Activated CD4-positive, alpha-beta T cell treated with anti-CD3 and anti-CD28 coated beads, Interleukin-10, Interleukin-2, amounts not matched to agents 100 ng/mL and 50 ng/mL, durations not matched to agents 16 hours and 8 hours (primary cell): ENCODE results near the gene LPCAT2.
A peak's percentile ranks its signal among the peaks of the same experiment; 100 is the strongest.

Experiments used
- DNase-seq: peaks from one replicate; pipeline ENCODE4 v3.0.0-alpha.2; 2020

LPCAT2 gene

GRCh38 chr16:55503726-55504550 lies 4.9 kb upstream of the LPCAT2 start:
- no peak for DNase-seq

- DNase-seq, result no peak
These were observed 3.4 kb upstream of the LPCAT2 start for GRCh38 chr16:55505333-55506015.

DNA sequence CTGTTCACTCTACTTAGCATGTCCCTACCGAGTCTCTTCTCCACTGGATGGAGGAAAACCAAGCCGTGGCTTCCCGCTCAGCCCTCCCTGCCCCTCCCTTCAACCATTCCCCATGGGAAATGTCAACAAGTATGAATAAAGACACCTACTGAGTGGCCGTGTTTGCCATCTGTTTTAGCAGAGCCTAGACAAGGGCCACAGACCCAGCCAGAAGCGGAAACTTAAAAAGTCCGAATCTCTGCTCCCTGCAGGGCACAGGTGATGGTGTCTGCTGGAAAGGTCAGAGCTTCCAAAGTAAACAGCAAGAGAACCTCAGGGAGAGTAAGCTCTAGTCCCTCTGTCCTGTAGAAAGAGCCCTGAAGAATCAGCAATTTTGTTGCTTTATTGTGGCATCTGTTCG lies 2.8 kb upstream of the LPCAT2 start:
- no peak for DNase-seq

- DNase-seq, result no peak
These were observed 2.2 kb upstream of the LPCAT2 start for GRCh38 chr16:55506708-55507107.

GRCh38 chr16:55508271-55508921 lies 476 bp upstream of the LPCAT2 start:
- no peak for DNase-seq

DNA sequence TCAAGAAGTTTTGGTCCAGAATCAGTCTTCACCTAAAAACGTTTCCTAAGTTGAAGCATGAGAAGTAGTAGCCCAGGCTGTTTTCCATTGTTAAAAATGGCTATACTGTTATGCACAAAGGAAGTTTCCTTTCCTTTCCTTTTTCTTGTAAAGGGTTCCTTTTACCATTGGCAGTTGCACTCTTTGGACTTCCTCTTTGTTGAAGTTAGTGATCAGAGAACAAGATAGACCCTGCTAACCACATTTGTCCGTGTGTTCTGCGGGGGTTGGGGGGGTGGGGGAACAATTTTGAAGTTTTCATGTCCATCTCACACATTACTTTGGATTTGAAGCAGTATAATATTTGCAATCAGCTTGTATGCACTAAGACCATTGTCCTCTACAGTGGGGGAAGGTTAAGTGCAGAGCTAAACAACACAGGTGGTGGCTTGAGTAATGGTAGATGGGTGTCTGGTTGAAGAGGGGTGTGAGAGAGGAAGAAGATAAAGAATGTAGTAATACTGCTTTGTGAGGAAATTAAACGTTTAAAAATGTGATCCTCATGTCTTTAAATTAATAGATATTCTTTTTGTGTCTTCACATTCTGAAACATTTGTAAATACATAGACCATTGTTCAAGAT lies 1.4 kb downstream of the LPCAT2 start:
- DNase-seq, result no peak

- no peak for DNase-seq
These were observed 4.1 kb downstream of the LPCAT2 start for GRCh38 chr16:55512941-55513340.

DNA sequence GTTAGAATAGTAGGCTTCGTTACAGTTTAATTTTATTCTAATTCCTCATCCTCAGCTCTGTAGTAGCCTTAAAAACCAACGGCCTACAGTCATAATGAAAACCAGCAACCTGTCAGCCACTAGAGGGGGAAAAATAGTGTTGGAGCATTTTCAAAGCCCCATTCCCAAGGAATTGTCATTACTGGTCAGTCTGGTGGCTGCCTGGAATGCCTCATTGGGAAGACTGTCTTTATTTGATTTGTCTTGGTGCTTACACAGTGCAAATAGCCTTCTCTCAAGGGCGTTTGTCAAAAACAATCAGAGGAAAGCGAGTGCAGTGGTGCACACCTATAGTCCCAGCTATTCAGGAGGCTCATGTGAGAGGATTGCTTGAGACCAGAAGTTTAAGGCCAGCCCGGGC lies 4.7 kb downstream of the LPCAT2 start:
- DNase-seq, result no peak

DNA sequence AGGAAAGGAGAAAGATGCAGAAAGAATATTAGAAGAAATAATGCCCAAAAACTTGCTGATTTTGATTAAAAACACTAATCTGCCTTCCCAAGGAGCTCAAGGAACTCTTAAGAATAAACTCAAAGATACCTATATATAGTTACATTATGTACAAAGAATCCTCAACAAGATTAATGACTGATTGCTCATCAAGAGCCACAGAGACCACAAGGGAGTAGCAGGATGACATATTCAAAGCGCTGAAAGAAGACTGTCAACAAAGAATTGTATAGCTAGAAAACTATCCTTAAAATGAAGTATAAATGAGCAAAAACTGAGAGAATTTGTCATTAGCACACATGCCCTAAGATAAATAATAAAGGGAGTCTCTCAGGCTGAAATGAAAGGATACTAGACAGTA lies 6.2 kb downstream of the LPCAT2 start:
- DNase-seq, result peak; percentile 13

GRCh38 chr16:55521792-55522191 lies 12.9 kb downstream of the LPCAT2 start:
- DNase-seq, result no peak

DNA sequence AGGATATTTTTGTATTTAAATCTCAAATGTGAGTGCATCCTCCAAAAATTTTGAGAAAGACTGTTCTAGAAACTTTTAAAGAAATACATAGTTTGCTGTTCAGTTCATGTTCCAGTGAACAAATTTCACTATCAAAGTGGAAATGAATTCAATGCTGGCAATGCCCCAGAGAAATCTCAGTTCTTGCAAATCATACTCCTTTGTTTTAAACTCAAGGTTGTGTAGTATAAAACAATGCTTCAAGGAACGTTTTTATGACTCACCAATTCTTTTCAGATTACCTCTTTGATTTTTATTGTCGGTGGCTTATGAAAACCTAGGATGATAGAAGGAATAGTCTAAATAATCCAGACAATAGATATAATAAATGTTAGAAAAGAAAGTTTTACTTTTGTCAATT lies 17.6 kb downstream of the LPCAT2 start:
- no peak for DNase-seq

DNA sequence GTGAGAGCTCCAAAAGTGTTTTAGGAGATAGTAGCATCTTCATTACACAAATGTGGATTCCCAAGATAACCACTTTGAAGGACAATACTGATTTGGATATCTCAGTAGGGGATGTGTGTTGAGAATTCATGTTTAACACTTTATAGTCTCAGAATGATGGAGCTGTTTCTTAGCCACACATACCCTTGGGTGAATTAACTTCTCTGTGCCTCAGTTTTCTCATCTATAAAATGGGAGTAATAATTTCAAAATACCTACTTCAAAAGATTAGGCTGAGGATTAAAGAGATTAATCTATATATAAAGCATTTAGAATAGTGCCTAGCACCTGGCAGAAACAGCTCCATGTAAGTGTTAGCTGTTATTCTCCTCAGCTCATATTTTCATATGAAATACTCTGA lies 19.0 kb downstream of the LPCAT2 start:
- no peak for DNase-seq

DNA sequence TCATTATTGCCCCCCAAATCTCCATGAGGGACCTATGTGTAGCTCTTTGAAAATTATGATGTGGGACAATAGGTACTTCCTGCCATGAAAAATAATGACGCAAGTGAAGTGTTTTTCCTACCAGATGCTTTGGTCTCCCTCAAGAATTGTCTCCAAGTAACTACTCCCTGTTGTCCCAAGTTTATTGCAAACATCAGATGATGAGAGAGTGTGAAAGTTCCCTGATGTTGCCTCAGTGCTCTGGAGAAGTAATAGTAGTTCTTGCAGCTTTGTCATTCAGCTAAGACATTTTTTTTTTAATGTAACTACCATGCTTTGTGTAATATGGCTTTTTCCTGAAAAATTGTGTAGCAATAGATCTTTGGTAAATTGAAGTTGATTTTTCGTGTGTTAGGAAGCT lies 20.1 kb downstream of the LPCAT2 start:
- DNase-seq, result no peak

DNA sequence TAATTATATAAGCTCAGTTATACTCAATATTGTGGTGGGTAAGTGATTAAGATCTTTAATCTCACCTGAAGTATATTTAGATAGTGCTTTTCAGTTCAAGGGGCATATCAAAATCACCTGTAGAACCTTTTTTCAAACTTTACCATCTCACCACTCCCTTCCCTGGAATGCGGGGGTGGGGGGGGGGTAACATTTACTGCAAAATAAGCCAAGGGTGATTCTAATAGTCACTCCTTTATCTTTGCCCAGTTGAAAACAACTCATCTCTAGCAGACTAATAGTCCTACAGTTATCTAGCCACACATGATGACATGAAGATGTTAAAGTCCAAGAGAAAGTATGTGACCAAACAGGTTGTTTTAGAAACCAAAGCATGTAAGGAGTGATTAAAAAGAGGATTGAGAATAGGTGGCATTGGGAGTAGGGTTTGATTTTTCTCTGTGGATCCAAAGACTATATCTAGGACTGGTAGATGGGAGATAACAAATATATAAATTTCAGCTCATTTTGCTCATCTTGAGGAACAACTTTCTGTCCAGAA lies 21.5 kb downstream of the LPCAT2 start:
- no peak for DNase-seq

DNA sequence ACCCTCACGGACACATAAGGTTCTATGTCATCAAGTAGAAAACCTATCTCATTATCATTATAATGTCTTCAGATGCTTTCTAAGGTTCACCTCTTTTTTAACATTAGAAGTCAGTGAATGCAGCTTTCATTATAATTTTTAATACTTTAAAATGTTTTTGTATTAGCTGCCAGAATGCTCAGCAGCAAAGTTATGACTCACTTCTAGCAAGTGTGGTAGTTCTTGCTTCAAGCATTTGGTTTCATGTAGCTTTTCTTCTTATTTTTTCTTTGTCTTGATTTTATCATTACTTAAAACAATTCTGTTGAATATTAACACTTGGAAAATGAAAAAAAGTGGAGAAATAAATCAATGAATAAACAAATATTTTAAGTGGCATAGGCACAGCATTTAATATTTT lies 23.4 kb downstream of the LPCAT2 start:
- no peak for DNase-seq

GRCh38 chr16:55534756-55535155 lies 25.9 kb downstream of the LPCAT2 start:
- no peak for DNase-seq

- DNase-seq, result no peak
These were observed 30.2 kb downstream of the LPCAT2 start for GRCh38 chr16:55539049-55539448.

DNA sequence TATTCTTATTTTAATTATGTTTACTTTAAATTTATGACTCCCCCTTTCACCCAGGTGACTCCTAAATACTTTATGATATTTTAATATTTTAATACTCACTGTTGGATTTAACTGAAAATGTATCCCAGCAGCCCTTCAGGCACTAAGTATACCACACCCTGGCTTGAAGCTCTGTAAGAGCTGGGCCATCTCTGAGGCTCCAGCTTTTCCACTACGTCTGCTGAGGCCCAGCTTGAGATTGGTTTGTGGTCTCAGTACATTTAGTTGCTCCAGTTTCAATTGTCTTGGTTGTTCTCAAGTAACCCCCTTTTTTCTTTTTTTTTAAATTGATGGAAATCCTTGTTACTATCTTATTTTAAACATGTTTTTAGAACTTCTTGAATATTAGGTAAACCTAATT lies 30.6 kb downstream of the LPCAT2 start:
- no peak for DNase-seq

GRCh38 chr16:55540221-55540620 lies 31.3 kb downstream of the LPCAT2 start:
- no peak for DNase-seq

DNA sequence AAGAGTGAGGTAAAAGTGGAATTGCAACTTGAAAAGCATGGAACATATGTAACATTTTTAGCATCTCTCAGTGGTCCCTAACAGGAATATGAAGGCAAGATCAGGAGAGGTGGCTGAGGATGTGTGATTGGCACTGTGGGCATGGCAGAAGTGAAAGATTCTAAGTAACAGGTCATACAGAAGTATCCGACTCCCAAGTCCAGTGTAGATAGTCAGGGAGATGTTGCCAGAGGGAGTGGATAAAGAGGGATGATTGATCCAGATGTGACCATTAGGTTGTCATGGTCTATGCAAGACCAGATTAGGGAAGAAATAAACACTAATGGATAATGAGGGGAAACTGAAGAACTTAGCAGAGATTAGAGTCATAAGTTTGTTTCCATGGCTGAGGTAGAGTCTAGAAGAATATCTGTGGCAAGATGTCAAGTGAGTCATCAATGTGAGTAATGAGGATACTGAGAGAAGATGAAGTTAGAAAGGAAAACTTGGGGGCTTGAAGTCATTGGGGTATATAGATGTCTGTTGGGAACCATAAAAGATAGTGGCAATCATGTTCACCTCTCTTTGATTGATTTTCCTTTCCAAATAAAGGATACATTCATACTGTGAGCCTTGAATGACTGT lies 33.7 kb downstream of the LPCAT2 start:
- DNase-seq, result peak; percentile 19

DNA sequence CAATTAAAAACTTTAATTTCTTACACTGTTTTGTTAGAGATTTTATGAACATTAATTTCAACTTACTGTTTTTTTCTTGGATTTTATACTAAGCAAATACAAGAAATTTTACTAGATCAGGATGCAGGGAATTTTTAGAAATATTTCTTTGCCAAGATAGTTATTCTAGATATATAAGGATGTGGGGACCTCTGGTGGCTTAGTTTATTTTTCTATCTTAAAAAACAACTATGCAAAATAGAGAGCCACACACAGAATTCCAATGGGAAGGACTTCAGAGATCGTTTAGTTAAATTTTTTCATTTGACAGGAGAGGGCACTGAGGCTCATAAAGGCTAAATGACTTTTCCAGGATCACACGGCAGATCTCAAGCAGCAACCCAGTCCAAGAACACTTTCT lies 34.6 kb downstream of the LPCAT2 start:
- no peak for DNase-seq

DNA sequence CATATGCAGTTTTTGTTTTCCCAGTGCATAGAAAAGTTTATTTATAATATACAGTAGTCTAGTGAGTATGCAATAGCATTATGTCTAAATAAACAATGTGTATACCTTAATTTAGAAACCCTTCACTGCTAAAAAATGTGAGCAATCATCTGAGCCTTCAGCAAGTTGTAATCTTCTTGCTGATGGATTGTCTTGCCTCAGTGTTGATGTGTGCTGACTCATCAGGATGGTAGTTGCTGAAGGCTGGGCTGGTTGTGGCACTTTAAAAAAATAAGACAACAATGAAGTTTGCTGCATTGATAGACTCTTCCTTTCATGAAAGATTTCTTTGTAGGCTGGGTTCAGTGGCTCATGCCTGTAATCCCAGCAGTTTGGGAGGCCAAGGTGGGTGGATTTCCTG lies 43.7 kb downstream of the LPCAT2 start:
- no peak for DNase-seq

DNA sequence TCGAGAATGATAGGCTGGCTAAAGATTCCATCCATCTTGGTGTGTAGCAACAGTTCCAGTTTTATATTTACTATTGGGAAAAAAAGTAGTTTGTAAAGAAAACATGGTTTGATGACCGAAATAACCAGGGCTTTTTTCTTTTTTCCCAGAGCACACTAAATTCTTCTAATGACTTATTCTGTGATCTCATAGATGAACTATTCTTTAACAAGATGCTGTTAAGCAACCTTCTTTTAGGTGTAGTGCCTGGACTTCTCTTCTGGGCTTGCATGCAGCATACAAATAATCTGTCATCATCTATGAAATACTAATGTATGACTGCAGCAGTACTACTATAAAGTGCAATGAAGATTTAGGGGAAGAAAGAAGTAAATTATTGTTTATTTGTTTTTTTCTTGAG lies 46.6 kb downstream of the LPCAT2 start:
- DNase-seq, result no peak
